Pancreas (tissue), 10 donors: ENCODE data around the gene TNS3. TPM values are rescaled to one million over a fixed set of nuclear protein-coding genes. Genes with fewer than 3 reads are reported as not detected.
A peak's percentile ranks its signal among the peaks of the same experiment; 100 is the strongest.

Source experiments
- ATAC-seq, 4 donors: fragments of 200-7000 bp; cut with Tn5 transposase; one replicate each; pipeline versions ENCODE4 v1.8.0 to v1.9.1; 2020; ENCODE audit warnings: mild to moderate bottlenecking in 4 of 4, moderate library complexity in 4 of 4
- DNase-seq, 6 donors: peaks; one replicate each; pipeline ENCODE4 v3.0.0-alpha.2; 2020
- FAIRE-seq: peaks from 2 replicates; lab custom pipeline; 2012; peaks lifted over from hg19 to GRCh38; lab: Jason Lieb, UNC
- H3K27ac ChIP-seq, 4 donors: fragments of 200-600 bp; sonication (generic); 1 replicate in 3 of 4; 2 replicates in 1 of 4; pipeline versions ENCODE4 v1.5.0 to v1.8.0; 2020
- H3K27me3 ChIP-seq, 4 donors: fragments of 200-600 bp; one replicate each; pipeline ENCODE4 v1.8.0; 2021
- H3K36me3 ChIP-seq, 3 donors: fragments of 200-600 bp; sonication (generic) in 1 of 3; one replicate each; pipeline versions ENCODE4 v1.5.0 to v1.8.0; 2020 to 2021
- H3K4me1 ChIP-seq, 3 donors: fragments of 200-600 bp; one replicate each; pipeline ENCODE4 v1.8.0; 2021
- H3K4me3 ChIP-seq, 4 donors: fragments of 200-600 bp; sonication (generic) in 2 of 4; one replicate each; pipeline versions ENCODE4 v1.5.0 to v1.8.0; 2020 to 2021
- H3K9me3 ChIP-seq, 4 donors: fragments of 200-600 bp; one replicate each; pipeline ENCODE4 v1.8.0; 2021
- WGBS, 2 donors: extraction: QIAGEN DNeasy Blood & Tissue Kit; methylation state at CpG; one replicate each; pipeline ENCODE4 v1.1.7; 2013; 5-methylcytosine and 5-hydroxymethylcytosine counted together
- intact Hi-C, 3 donors: fragments of 100-400 bp; cut with DNase I; formaldehyde crosslinking; loops; one replicate each; pipeline versions ENCODE4 v1.11.1 to v1.14.2; 2022
- polyA plus RNA-seq, 2 donors: library from polyadenylated mRNA; stranded (reverse); fragments of 200-250 nt; gene quantifications; one replicate each; pipeline ENCODE4 v1.2.3, GENCODE V29; 2013
- total RNA-seq, 6 donors: library from RNA; stranded (reverse); fragmentation: NEBNext Ultra II Directional in 4 of 6; extraction: Animal tissue kit (Norgen Biotek cat#: 25700) in 4 of 6; gene quantifications; one replicate each; pipeline versions ENCODE4 v1.2.1 to v1.2.4, GENCODE V29; 2021 to 2023
- TF ChIP-seq, protein P1 (sequence below), 4 donors: fragments of 200-600 bp; sonication (generic) in 3 of 4; IDR thresholded peaks; one replicate each; pipeline versions ENCODE4 v1.5.0 to v1.8.0; 2021; ENCODE audit warnings: antibody characterized with exemption in 4 of 4
- donor health status: healthy with polysubstance abuse.
- donor health status: DM: no; HTN: no; CAD: no; lungs with moderate emphysema.
- donor health status: DM: no; HTN: no; CAD: no.
- donor health status: control.
- donor health status: control.
- donor health status: Bipolar disorder and iron deficiency.
- donor health status: DM: yes; HTN: yes; CAD: no.
- donor health status: DM: no; HTN: no; CAD: no.
- donor health status: DM: no; HTN: no; CAD: no.
- donor health status: DM: yes; HTN: yes; CAD: no.

The TNS3 gene
- total and polyA plus RNA-seq, 8 donors: 28.0 to 125 (median 91.2) TPM

DNA sequence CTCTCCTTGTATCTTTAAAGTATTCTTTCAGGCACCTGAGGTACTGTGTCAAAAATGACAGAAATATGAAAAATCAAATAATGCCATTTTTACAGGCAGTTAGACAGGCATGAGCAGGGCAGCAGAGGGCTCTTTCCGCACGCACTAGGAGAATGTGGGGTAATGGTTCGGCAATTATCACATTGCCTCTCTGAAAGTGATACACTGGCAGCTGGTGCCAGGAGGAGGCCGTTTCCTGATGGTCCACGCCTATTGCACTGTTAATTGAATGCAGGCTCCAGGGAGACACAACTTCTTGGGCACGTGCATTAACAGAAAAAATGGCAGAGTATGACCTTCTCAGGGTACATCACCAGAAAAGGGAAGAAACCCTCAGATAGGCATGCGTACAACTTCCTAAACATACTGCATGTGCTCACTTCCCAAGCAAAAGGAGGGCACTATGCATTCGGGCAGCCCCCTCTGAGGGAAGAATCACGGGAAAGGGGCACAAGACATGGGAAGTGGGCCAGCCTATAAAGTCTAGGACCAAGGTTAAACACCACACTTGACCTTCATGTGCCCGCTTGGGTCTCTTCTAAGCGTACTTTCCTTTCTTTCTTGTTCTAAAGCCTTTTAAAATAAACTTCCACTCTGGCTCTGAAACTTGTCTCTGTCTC, 161.7 kb downstream of the TNS3 start:
- no peak for FAIRE-seq
- no peak for DNase-seq
- H3K27me3 ChIP-seq: no peaks in the 10 kb centered on the region

DNA sequence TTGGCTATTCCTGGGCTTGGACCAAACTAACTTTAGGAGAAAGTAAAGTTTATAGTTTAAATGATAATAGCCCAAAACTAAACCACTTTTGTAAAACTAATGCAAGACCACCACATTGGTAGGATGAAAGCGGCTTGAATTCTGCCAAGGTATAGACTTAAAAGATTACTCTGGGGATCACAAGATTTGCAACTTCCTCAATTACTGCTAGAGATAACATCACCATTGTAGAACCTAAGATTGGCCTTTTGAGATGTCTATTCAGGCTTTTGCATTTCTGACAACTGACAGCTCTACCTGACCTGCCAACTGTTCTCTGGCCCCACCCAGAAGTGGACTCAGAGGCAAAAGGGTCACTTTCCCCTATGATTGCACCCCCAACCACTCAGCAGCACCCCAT, 162.4 kb downstream of the TNS3 start:
- DNase-seq (no peak), ATAC-seq (no peak), FAIRE-seq (no peak)
- Histone ChIP-seq H3K9me3 (no peaks in the 10 kb centered on the region), H3K27me3 (no peaks in the 10 kb centered on the region), H3K36me3 (peaks cover 0 to 78% (median 46%) of the 10 kb centered on the region in 3 donors), H3K4me3 (no peak overlapping the region), H3K4me1 (no peaks in the 10 kb centered on the region), H3K27ac (no peak overlapping the region)
- TF ChIP-seq, protein P1, sequence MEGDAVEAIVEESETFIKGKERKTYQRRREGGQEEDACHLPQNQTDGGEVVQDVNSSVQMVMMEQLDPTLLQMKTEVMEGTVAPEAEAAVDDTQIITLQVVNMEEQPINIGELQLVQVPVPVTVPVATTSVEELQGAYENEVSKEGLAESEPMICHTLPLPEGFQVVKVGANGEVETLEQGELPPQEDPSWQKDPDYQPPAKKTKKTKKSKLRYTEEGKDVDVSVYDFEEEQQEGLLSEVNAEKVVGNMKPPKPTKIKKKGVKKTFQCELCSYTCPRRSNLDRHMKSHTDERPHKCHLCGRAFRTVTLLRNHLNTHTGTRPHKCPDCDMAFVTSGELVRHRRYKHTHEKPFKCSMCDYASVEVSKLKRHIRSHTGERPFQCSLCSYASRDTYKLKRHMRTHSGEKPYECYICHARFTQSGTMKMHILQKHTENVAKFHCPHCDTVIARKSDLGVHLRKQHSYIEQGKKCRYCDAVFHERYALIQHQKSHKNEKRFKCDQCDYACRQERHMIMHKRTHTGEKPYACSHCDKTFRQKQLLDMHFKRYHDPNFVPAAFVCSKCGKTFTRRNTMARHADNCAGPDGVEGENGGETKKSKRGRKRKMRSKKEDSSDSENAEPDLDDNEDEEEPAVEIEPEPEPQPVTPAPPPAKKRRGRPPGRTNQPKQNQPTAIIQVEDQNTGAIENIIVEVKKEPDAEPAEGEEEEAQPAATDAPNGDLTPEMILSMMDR (IDR thresholded peaks at IDR 0.05): no peak
- intact Hi-C loops: no loop called here
- WGBS, 2 donors: 98 to 100% methylated on average over 1 of the region's 1 CpG

More for the DNA sequence above, 161.7 kb downstream of the TNS3 start:
- H3K4me1 ChIP-seq: no peaks in the 10 kb centered on the region
- peaks cover 0 to 78% (median 44%) of the 10 kb centered on the region in 3 donors for H3K36me3 ChIP-seq
- TF ChIP-seq, protein P1 (IDR thresholded peaks at IDR 0.05): no peak
- H3K4me3 ChIP-seq: no peak overlapping the region
- ATAC-seq: peak in 2 of 4 donors; percentile 33 to 40
- intact Hi-C loops: no loop called here
- WGBS, 2 donors: 94% methylated on average over 11 of the region's 11 CpGs
- H3K27ac ChIP-seq: no peak overlapping the region
- no peaks in the 10 kb centered on the region for H3K9me3 ChIP-seq

GRCh38 chr7:47418601-47419309, 163.2 kb downstream of the TNS3 start:
- H3K27ac ChIP-seq: no peak overlapping the region
- ATAC-seq (peak in 1 of 4 donors; percentile 28), DNase-seq (no peak), FAIRE-seq (no peak)
- H3K27me3 ChIP-seq: no peaks in the 10 kb centered on the region
- H3K9me3 ChIP-seq: no peaks in the 10 kb centered on the region
- H3K4me3 ChIP-seq: no peak overlapping the region
- H3K4me1 ChIP-seq: no peaks in the 10 kb centered on the region
- WGBS, 2 donors: 58 to 76% methylated on average over 5 of the region's 5 CpGs
- intact Hi-C loops: no loop called here
- peaks cover 0 to 78% (median 47%) of the 10 kb centered on the region in 3 donors for H3K36me3 ChIP-seq
- TF ChIP-seq, protein P1 (IDR thresholded peaks at IDR 0.05): no peak

DNA sequence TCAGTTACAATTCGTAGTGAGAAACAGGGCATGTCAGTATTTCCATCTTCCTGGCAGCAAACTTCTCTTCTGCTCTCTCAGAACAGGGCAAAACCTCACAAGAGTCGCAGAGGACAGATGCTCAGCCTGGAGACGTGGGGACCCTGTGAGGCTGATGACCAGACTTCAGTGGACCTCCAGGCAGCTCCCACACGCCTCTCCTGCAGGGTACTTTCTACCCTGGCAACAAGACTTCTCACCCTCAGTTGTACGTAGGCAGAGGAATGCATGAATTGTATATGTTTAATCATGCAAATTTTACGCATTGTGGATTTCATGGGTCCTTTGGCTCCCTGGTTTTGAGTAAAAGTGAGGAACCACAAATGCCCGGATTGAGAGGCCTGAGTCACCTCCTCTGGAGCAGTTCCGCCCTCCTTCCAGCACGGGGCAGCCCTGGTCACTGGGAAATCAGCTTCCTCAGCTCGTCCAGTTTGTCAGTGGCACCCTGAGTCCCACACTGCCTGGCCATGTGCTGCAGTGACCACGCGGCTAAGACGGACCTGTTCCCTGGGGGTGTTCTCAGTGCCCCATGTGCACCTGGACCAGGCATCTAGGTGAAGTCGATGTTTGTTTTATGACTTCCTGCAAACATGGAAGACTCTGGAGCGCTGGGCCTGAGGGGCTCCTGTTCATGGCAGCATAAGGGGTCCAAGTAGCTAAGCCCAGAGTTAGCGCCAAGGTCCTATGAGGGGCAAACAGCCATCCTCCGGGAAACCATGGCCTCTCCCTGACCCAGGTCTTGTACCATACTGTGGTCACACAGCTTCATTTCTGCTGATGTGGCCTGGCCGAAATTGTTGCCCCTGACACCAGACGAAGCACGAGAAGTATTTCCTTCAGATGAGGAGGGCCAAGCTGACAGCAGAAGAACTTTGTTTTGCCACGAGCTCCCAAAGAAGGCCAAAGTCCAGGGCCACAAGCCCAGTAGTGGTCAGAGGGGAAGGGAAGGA, 165.1 kb downstream of the TNS3 start:
- DNase-seq (no peak), FAIRE-seq (no peak), ATAC-seq (peak in 1 of 4 donors; percentile 35)
- H3K9me3 ChIP-seq: no peaks in the 10 kb centered on the region
- H3K27ac ChIP-seq: no peak overlapping the region
- 81 to 83% methylated on average over 21 of the region's 21 CpGs for WGBS, 2 donors
- no peaks in the 10 kb centered on the region for H3K4me1 ChIP-seq
- intact Hi-C loops: no loop called here
- H3K4me3 ChIP-seq: no peak overlapping the region
- TF ChIP-seq, protein P1 (IDR thresholded peaks at IDR 0.05): no peak
- H3K36me3 ChIP-seq: peaks cover 0 to 78% (median 40%) of the 10 kb centered on the region in 3 donors
- H3K27me3 ChIP-seq: no peaks in the 10 kb centered on the region
